HEK293 (cell line): ENCODE measurements around the gene MGAT4D.

Experiments
- CTCF ChIP-seq: fragments of 450-650 bp; formaldehyde crosslinking; IDR thresholded peaks from 2 replicates; pipeline ENCODE4 v1.5.1; 2016; ENCODE audit warnings: missing biosample characterization, missing genetic modification characterization
- ZBTB11 ChIP-seq: fragments of 450-650 bp; formaldehyde crosslinking; conservative IDR thresholded peaks from 2 replicates; pipeline ENCODE4 v1.5.1; 2016; ENCODE audit warnings: low read depth, missing biosample characterization, missing genetic modification characterization
- ZNF184 ChIP-seq: fragments of 450-650 bp; IDR thresholded peaks from 2 replicates; pipeline ENCODE4 v1.5.1; 2018; ENCODE audit warnings: missing biosample characterization, mild to moderate bottlenecking, missing genetic modification characterization
- ZNF311 ChIP-seq: fragments of 450-650 bp; formaldehyde crosslinking; IDR thresholded peaks from 2 replicates; pipeline ENCODE4 v1.5.1; 2017; ENCODE audit warnings: missing biosample characterization, missing genetic modification characterization, borderline replicate concordance

GRCh38 chr4:140406292-140406691, 91.8 kb downstream of the MGAT4D start:
- TF ChIP-seq ZBTB11 (tag by site-specific recombination) (no peak), CTCF (tag by site-specific recombination) (no peak), ZNF311 (tag by site-specific recombination) (no peak), ZNF184 (tag by site-specific recombination) (no peak)
